ENCODE data around the gene R3HDM2.

The R3HDM2 gene

DNA sequence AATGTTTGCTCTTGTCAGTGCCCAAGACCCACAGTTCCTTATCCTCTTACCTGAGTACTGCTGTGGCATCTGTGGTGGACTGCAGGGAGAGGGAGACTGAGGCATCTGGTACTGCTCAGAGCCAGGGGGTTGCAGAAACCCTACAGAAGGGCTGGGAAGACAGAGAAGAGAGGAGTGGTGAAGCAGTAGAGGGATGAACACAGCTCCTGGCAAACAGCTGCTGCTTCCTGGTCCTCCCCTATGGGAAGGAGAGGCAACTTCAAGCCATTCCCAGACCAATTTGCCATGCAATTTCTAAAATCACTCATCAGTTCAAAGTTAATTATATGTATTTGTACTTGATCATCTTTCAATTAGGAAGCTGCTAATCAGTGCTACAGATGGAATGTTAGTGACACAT, 164.2 kb downstream of the R3HDM2 start:
- DNase-seq (ENCODE audit: low read depth in 2 of 2), result no peak

DNA sequence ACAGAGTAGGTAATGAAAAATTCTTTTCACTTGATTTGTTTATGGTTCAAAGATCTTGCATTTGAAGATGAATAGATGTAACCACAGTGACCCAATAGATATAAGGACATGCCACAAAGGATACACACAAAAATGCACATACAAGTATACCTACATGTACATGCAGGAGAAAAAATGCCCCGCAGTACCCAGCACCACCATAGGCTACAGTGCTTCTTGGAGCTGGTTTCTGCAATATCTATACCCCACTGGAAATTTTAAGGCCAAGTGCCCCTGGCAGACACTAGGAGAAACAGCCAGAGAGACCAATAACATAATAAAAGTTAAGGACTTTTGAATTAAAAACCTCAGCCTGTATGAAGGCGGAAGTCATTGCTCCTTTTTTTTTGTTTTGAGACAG, 167.7 kb downstream of the R3HDM2 start:
- no peak for DNase-seq (ENCODE audit: low read depth in 2 of 2)

DNA sequence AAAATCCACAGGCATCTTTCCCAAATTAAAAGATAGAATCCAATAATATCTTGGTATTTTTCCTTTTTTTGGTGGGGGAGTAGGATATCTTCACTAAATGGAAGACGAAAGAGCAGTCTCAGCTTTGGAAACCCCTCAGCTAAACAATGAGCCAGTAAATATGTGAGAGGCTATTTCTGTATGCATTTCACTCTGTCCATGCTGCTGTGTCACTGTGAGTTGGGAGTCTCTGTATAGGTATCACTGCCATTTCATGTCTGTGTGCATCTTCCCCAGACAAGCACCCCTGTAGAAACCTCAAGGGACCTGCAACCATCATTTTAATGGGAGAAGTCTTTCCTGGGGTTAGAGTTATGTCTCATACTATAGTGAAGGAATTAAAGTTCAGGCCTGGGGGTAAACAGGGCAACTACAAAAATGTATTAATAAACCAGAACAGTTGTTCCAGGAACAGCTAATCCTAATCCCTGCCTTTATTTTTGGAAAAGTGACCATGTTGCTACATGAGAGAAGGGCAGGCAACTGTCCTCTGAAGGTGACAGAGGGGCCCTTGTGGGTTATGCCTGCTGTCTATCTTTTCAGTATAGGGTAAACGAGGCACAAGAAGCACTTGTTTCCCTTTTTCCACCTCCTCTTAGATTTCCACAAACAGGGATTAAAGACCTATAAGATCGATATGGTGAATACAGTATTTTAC, 168.6 kb downstream of the R3HDM2 start:
- DNase-seq (ENCODE audit: low read depth in 2 of 2), result no peak

DNA sequence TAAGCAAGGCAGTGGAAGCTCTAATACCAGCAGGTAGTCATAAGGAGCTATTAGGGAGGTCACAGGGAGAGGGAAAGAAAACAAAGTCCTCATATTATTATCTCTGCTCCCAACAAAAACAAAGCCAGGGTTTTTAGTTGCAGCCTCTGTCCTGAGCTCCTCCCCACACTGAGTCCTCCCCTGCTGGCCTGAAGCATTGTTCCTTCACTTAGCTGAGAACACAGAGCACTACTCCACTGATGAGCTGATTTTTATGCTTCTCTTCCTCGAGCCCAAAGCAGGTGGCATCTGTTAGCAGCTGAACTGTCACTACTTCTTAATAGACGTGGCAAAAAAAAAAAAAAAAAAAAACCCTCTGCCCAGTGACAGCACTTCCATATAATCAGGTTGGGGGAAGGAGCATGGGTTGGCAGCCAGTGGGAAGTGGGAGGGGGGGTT, 169.4 kb downstream of the R3HDM2 start:
- no peak for DNase-seq (ENCODE audit: low read depth in 2 of 2)

DNA sequence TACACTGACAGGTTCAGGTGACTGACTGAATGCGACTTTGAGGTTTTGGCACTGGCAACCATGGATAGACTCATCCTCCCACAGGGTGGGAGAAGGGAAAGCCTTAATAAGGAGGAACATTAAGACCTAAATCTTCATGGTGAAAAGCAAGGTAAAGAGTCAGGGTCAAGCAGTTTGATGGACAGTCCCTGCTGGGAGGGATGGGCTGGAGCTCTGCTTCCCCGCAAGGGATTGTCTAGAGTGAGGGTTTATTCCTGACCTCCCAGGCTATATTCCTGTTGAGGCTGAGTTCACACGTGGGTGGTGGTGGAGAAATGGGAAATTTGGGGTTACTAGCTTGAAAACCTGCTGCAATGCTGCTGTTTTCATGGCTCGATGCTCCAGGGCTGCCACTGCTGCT, 170.5 kb downstream of the R3HDM2 start:
- DNase-seq (ENCODE audit: low read depth in 2 of 2), result no peak

DNA sequence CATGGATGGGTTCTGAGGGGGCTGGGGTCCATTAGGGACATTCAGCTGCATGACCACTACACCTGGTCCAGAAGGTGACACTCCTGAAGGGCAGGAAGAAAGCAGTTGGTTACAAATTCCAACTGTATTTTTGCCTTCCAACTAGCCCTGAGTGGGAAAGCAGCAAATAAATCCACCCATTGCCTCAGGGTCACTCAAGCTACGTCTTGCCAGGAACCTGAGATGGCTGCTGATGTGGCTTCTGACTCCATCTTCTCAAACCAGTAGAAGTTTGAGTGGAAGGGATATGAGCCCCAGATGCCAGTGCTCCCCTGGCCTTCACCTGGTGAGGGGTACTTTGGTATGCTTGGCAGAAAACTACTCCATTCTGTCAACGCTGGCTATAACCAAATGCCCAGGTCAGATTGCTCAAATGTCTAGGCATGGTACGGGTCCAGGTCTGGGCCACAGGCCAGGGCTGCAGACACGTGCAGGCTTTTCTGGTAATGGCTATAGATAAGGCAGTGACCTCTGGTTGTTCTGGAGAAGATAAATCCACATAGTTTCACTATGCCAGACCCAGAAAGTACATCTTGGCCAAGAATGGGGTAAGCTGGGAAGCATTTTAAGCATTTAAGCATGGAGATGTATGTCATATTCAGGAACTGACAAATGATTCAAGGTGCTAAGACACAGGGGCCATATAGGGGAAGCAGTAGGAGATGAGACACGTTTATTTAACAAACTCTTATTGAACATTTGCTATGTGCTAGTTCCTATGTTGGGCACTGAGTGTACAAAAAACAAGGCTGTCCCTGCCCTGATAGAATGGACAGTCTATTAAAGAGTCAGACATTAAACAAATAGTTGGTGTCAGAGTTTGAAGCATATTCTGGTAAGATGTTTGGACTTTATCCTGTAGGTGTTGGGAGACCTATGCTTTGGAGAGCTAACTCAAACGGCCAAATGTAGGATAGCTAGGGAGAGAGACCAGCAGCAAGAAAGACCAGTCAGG, 171.6 kb downstream of the R3HDM2 start:
- no peak for DNase-seq (ENCODE audit: low read depth in 2 of 2)

DNA sequence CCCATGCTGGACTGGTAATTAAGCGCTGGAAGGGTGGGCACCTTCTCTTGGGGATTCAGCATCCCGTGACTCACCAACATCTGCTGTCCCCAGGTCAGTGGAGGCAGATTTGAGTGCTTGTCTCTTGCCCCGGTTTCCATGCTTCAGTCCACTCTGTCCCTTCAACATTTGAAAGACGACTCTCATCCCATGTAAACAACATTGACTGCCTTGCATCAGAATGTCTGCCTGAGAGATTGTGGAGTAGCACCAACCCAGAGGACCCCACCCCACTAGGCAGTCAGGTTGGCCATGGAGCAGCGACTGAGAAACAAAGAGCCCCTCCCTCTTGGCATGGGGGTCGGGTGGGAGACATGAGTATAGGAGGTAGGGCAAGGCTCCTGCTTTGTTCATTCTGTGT, 174.9 kb downstream of the R3HDM2 start:
- no peak for DNase-seq (ENCODE audit: low read depth in 2 of 2)

DNA sequence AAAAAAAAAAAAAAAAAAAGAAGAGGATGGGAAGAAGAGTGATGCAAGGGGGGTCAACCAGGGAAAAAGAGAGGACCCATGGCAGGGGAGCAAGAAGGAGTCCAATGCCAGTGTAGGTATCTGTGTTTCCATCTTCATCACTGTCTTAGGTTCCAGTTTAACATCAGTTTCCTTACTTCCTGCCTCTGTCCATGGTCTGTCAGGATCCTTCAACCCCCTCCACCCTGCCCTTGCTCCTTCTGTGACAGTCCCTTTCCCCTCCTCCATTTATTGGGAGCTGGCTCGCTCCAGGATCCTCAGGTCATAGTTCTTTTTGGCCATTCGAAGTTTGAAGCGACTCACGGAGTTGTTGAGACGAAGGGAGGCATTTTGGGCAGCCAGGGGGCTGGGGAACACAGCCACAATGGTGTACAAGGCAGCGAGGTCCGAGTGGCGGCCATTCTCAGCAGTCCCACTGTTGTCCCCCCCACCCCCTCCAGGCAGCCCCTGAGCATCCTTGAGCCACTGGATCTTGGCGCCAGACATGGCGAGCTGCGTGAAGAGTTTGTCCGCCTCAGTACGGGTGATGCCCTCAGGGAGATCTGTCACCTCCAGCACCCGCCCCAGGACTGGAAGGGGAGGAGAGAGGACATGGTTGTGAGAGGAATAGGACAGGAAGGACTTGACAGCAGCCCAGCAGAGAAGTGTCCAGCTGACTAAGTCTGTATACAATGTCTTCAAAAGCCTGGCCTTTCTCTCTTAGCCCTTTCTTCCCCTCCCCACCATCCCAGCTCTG, 176.2 kb downstream of the R3HDM2 start:
- no peak for DNase-seq (ENCODE audit: low read depth in 2 of 2)

DNA sequence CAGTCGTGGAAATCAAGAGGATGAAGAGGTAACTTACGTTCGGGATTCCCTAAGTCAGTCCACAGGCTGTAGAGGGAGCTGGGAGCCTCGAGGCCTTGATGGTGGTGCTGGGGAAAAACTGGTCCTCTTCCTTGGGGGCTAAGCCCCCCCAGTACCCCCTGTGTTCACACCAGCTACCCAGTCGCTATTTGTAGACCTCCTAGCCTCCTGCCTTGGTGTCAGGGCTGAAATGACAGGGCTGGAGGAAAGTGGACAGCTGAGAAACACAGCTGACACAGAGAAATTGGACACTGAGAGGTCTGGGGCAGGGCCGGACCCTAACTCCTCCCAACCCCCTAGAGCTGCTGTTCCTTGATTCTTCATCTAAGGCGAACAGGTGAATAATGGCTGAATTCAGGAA, 179.9 kb downstream of the R3HDM2 start, which contains the start of gene STAC3:
Gene STAC3, minus strand, starts transcription at position 232 of the 400 bp plus-strand sequence. CDS start 1,551 bp downstream, outside the sequence.
- DNase-seq (ENCODE audit: low read depth in 2 of 2), result no peak

DNA sequence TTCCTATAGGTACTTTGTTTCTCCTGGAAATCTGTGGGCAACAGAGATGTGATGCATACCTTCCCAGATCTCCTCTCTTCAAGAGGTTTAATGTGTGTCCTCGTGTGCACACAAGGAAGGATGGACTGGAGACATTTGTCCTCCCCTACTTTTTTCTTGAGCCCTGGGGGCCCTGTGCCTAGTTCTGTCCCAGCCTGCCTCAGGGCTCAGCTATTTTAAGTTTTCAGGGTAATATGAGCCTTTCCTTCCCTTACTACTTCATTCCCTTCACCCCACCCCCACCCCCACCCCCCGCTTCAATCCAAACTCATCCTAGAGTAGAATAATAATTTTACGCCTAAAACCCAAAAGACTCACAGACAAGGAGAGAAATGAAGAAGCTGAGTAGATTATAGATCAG, 180.3 kb downstream of the R3HDM2 start:
- no peak for DNase-seq (ENCODE audit: low read depth in 2 of 2)

DNA sequence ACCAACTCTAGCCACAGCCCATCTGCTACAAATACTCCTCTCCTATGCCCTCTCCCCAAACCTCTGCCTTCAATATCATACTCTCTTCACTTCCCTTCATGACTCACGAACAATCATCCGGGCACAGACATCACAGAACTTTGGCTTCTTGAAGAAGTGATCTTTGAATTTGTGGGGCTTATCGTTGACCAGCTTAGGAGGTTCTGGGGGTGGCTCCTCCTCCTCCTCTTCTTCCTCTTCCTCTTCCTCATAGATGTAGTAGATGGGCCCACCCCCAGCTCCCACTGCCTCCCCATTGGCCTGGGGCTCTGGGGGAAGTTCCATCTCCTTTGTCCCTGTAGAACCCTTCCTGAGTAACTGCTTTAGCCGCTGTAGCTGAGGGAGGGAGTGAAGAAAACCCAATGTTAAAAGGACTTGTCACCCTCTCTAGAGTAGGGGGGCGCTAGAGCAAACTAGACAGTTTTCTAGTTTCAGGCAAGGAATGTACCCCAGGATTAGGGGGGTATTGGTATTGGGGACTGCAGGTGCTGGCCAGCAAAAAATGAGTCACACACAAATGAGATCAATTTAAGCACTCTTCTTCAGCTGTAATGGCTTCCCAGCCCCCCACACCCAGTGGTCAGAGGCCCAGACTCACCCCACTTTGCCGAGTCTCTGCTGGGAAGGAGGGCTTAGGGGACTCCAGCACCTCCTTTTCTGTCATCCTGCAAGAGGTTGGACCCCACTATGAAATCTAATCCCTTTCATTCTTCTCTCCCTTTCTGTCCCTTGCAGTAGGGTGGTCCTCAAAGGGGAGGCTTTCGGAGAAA, 181.7 kb downstream of the R3HDM2 start:
- DNase-seq (ENCODE audit: low read depth in 2 of 2), result no peak

DNA sequence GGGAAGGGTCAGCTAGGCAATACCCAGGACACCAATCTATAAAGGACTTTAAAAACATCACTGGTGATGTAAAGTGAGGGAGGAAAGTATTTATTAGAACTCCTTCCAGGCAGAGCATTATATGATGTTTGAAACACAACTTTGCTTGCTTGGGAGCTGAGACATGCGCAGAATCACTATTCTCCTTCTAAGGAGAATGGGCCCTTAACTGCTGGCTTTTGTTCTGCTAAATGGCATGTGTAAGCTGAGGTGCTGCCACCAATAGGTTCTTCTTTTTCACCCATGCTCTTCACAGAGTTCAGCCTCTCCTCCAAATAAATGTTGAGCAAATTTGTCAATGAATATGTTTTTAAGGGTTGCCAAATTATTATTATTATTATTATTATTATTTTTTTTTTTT, 183.8 kb downstream of the R3HDM2 start:
- DNase-seq (ENCODE audit: low read depth in 2 of 2), result no peak

DNA sequence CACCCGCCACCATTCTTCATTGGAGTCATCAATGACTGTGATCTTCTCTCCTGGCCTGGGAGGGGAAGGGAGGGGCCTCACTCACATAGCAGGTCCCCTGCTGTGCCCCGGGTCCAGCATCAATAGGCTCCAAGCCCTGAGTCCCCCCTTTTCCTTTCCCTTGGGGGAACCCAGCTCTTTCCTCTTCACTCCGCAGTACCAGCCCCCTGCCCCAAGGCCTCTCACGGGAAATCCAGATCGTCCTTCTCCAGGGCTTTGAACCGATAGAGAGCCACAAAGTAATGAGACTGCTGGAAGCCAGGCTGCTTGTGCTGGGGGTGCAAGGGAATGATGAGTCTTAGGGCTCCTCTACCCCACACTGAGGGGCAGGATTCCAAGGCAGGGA, 186.5 kb downstream of the R3HDM2 start:
- DNase-seq (ENCODE audit: low read depth in 2 of 2), result no peak

DNA sequence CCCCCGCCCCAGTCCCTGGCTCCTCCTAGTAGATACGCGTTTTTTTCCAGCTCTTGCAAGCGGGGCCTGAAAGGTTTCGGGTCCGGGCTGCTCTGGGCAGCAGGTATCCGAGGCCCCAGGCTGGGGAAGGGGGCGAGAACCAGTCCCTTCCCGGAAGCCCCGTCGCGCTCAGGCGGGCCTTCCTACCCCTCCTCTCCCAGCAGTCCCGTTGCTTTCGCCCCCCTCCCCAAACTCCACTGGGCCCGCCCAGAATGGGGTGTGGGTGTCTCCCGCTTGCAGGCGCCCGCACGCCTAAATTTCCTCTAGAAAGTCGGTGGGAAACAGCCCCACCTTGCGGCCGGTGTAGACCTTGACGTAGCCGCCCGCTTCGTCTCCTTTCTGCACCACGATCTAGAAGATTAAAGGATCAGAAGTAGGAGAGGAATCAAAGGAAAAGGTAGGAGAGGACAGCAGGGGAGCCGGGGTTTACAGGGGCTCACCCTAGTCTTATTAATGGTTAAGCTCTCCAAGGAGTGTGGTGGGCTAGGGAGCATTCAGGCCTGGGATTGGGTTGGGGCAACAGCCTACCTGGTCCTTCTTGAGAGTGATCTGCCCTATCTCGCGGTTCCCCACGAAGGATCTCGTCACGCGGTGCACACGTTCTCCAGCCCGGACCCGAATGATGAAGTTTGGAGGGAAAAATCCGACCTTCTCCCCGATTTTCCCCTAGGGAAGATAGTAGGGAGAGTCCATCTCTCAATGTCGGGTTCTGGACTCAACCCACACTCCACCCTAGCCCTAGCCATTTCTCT, 187.1 kb downstream of the R3HDM2 start:
- peak; percentile 58 for DNase-seq (ENCODE audit: low read depth in 2 of 2)

DNA sequence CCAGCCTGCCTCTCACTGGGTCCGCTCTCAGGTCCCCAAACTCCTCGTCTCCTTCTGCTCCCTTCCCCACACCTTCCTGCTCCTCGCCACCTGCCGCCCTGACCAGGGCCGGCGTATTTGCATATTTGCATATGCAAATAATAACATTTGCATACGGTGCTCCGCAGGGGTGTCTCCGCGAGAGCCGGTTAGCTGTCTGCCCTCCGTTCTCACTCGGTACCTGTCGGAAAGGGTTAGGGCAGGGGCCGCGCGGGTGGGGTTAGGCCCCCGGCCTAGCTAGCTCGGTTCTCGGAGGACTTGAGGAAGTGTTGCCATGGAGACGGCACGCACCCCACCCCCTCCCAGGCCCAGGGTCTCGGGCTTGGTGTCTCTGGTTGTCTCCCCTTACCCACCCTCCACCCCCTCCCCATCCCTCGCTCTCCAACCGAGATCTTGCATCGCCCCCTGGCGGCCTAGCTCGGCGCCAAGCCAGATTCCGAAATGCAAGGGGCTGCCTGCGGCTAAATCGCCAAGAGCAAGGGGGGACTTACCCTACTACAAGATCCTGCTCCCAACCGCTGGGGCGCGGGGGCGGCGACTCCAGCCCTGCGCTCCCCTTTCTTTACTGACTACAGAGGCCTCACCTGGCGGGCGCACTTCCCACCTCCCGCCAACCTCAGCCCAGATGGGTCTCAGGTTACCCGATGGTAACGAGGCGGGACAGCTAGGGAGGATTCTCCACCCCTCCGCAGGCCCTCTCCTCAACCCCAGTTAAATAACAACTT, 188.0 kb downstream of the R3HDM2 start:
- no peak for DNase-seq (ENCODE audit: low read depth in 2 of 2)

DNA sequence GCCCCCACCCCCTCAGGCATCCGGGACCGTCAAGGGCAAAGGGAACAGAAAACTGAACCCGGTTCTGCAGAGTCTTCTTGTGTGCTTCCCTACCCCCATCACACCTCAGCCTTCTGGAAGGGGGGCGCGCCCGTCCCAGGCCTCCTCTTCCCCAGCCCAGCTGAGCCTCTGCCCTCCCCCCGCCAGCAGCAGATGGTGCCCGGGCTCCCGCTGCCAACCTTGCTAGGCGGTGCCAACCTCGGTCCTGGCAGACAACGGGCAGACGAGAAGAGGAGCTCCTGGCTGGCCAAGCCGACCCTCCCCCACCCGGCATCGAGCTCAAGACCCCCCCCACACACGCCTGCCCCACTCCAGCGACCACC, 188.5 kb downstream of the R3HDM2 start:
- no peak for DNase-seq (ENCODE audit: low read depth in 2 of 2)

DNA sequence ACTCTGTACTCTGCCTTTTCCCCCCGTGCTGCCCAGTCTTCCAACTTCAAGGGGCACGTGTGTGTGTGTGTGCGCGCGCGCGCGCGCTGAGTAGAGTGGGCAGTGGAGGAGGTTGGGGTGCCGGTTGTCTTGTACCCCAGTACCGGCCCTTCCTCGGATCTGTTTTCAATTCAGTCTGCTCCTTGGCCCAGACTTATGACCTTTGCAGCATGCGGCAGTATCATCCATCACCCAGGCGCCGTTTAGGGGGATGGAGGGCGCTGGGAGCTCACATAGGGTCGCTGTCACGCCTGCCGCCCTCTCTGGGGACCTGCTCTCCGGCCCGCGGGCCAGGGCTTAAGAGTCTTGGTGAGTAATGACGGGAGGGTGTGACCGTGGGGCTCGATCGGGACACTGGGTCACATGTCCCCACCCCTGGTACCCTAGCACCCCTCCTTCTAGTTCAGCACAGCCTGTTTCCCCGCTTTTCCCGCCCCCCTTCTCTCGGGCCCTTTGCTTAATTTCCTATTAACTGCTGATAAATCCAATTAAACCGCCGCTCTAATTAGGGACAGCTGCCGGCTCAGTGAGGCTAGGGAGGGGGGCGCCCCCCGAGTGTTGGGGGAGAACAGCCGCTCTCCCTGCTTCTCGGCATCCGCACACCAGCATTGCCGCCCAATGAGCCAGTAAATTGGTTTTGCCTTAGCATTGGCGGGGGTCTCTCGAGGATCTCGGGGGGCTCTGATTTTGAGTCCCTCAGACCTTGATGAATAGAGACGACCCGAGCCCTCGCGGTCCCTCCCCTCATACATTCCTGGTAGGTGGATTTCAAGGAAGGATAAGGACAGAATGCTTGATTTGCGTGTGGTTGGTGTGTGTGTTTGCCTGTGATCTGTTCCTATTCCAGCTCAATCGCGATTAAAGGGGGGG, 189.2 kb downstream of the R3HDM2 start:
- DNase-seq (ENCODE audit: low read depth in 2 of 2), result no peak

DNA sequence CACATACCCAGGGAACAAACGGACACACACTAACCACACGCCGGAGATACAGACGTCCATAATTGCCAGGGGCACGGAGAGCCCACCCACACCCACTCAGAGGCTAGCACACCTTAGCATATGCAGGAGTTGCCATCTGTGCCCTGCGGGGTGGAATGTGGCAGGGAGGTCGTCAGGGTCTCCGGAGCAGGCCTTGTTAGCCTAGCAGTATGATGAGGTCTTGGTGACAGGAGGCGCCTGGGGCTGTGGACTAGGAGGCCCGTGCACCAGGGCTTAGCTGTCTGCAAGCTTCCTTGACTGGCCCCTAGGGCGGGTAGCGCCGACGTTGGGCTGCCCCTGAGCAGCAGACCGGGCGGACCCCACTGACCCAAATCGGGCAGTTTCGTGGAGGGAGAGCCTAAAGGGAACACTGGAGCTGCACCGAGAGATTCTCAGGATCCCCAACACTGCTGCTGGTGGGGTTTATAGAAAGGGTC, 189.9 kb downstream of the R3HDM2 start:
- DNase-seq (ENCODE audit: low read depth in 2 of 2), result no peak

Measured in activated CD8-positive, alpha-beta memory T cell treated with anti-CD3 and anti-CD28 coated beads for 4 hours (primary cell).